LNCaP clone FGC (cell line): Measurements from ENCODE around the gene LCLAT1.

ENCODE experiments used
- DNase-seq: peaks from one replicate; pipeline ENCODE4 v3.0.0-alpha.2; 2011; ENCODE audit warnings: low read depth
- H3K4me3 ChIP-seq: 2 replicates; pipeline ENCODE4 v1.5.1; 2011; ENCODE audit warnings: mild to moderate bottlenecking, low read depth, low read length, control low read depth
- CTCF ChIP-seq: IDR thresholded peaks from 2 replicates; pipeline ENCODE4 v1.5.1; 2012; ENCODE audit warnings: mild to moderate bottlenecking; ENCODE audit not compliant: control insufficient read depth, insufficient read depth; ENCODE audit errors: extremely low read depth

LCLAT1 gene

GRCh38 chr2:30424231-30424630 is 22.8 kb upstream of the LCLAT1 start:
- DNase-seq: no peak
- H3K4me3 ChIP-seq: no peak overlapping the region
- no peak for TF ChIP-seq CTCF

GRCh38 chr2:30425326-30425725 is 21.7 kb upstream of the LCLAT1 start:
- H3K4me3 ChIP-seq: no peak overlapping the region
- no peak for DNase-seq
- TF ChIP-seq CTCF: no peak

- no peak overlapping the region for H3K4me3 ChIP-seq
- no peak for DNase-seq
- TF ChIP-seq CTCF: no peak
Observed at GRCh38 chr2:30427606-30428347, 19.3 kb upstream of the LCLAT1 start.

- no peak for DNase-seq
- TF ChIP-seq CTCF: no peak
- no peak overlapping the region for H3K4me3 ChIP-seq
Observed at GRCh38 chr2:30428348-30428662, 18.7 kb upstream of the LCLAT1 start.

GRCh38 chr2:30428827-30429461 is 18.1 kb upstream of the LCLAT1 start:
- H3K4me3 ChIP-seq: no peak overlapping the region
- no peak for DNase-seq
- no peak for TF ChIP-seq CTCF

- TF ChIP-seq CTCF: no peak
- H3K4me3 ChIP-seq: no peak overlapping the region
- DNase-seq: no peak
Observed at GRCh38 chr2:30433541-30434299, 13.3 kb upstream of the LCLAT1 start.
